Islet of Langerhans (tissue), 1 donor: Measurements from ENCODE around the gene CNNM4.

Experiments
- FAIRE-seq: peaks from one replicate; lab custom pipeline; 2011; peaks lifted over from hg19 to GRCh38; lab: Jason Lieb, UNC

Gene CNNM4

DNA sequence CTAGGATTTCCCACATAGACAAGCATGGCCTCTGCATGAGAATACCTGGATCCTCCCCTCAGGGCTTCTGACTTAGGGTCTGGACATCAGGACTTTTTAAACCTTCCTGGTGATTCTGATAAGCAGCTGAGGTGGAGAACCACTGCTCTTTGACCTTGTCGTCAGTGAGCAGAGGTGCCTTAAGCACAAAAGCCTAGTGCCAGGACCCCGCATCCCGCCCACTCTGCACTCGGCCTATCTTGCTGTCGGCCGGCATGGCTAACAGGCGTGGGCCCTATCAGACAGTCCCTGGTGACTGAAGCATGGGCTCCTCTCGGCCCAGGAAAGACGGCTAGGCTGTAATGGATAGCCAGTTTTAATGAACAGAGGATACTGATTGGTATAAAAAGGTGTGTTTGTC, 76.9 kb downstream of the CNNM4 start:
- FAIRE-seq = no peak

- FAIRE-seq = no peak
These were observed 77.9 kb downstream of the CNNM4 start for GRCh38 chr2:96838345-96839292.

DNA sequence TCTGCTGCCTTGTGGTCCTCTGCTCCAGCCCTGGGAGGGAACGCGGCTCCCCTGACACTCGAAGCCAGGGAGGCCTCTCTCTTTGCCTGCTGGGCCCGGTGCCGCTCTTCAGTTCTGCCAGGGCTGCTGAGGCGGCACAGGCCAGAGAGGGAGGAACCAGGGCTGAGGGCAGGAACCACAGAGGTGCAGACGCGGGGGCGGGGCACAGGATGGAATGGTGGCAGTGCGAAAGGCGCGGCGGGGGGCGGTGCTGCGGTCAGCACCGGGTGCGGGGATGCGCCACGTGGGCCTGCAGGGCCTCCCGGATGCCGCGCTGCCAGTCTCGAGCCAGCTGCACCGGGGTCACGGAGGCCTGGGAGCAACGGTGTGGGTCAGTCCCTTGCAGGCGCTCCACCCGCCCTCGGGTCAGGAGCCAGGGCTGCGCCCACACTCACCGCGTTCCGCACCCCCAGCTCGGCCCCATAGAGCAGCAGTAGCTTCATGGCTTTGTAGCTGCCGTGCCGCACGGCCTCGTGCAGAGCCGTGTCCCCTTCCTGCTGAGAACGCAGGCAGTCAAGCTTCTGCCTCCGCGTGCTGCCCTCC, 78.7 kb downstream of the CNNM4 start:
- no peak for FAIRE-seq

GRCh38 chr2:96839875-96840850, 79.5 kb downstream of the CNNM4 start:
- no peak for FAIRE-seq

DNA sequence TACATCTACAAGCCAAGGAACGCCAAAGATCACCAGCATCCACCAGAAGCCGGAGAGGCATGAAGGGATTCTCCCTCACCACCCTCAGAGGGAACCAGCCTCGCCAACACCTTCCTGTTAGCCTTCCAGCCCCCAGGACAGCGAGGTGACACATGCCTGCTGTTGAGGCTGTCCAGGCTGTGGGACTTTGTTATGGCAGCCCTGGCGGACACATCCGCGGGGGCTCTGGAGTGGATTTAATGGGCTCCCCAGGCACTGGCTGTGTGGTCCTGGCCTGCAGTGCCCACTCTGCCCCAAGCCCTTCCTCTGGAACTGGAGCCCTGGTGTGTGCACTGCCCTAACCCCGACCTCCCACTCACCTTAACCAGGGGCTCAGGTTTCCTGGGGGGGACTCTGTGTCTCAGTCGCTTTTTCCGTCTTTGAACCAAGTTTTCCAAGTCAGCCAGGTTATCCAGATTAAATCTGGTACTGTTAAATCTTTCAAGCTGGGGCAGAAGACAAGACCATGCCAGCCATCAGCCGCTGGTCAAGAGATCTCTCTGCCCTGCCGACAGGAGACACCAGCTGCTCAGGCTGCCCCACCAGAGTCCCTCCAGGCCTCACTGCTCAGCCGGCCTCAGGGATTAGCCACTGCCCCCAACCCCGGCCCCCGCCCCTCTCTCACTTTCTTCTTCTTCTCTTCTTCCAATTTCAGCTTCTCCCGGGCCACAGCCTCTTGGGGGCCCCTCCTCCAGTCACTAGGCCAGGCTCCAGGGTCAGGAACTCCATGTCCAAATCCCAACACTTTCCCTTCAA, 81.2 kb downstream of the CNNM4 start:
- FAIRE-seq = no peak

DNA sequence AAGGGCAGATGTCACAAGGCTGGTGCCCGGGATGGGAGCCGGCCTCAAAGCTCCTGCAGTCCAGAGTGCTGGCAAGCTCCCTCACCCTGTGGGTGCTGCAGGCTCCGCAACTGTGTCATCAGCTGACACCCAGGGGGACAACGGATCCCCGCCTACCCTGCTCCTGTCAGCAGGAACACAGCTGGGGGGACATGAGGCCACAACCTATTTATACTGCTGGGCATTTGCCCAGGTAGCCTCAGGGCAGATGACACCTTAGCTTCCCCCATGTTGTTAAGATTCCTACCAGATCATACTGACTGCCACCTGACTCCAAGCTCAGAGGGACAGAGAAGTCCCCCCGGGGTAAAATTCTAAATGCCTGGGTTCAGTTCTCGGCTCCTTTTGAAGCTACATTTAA, 81.9 kb downstream of the CNNM4 start:
- FAIRE-seq = peak; percentile 89

DNA sequence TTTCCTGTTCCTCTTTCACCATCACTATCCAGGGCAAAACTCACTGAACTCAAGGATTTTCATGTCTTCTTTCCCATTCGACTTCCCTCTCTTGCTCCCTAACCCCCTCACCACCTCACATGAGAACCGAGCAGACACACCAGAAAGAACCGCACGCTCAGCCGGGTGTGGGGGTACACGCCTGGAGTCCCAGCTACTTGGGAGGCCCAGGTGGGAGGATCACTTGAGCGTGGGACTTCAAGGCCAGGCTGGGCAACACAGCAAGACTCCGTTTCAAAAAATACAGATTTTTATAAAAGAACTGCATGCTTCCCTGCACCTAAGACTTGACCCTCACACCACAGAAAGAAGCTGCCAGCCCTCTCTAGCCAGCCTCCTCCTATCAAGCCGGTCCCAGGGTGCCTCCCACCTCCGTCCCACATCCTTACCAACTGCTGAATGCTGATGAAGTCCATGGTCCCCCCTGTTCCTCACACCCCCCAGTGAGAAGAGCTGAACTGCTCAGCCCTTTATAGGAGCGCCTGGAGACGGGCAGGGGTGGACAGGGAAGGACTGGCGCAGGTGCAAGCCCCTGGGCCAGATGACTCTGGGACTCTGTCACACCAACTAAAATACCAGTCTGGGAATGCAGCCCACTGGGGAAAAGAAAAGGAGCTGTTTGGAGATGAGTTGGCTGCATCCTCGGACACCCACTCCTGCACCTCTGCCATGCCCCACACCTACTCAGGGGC, 83.0 kb downstream of the CNNM4 start, which contains the start of gene ANKRD23:
Gene ANKRD23, minus strand, starts transcription at position 484 of the 731 bp plus-strand sequence. Its CDS starts 29 bp downstream, at position 455.
- FAIRE-seq = no peak

DNA sequence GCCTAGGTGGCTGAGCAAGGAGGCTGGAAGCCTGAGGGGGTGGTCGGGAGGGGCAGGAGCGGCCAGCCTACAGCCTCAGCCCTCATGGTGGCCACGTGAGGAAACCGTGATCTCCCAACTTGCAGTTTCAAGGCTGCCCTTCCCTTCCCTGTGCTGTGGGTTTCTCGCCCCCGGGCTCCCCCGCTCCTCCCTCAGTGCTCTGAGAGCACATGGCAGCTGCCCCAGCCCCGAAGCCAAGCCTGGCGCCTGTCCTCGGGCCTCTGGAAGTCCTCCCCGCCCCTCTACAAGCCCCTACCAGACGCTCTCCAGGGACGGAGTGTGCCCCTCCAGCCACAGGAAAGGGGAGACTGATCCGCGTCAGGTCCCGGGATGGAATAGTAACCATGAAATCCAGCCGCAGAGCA, 83.7 kb downstream of the CNNM4 start:
- FAIRE-seq = no peak

DNA sequence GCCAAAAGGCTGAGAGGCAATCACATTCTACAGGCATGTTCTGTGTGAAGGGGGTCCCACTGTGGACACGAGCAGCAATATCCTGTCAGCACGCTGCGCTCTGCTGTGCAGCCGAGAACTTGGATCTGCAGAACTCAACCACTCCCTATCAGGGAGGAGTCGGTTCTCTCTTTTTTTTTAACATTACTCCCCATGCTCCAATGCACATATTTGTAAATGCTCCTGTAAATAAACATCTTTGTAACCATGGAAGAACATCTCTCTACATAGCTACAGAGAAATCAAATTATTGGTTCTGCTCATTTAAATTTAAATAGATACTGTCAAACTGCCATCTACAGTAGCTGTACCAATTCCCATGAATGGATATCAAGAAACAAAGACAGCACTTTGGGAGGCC, 86.1 kb downstream of the CNNM4 start:
- no peak for FAIRE-seq

GRCh38 chr2:96847586-96847985, 86.9 kb downstream of the CNNM4 start:
- no peak for FAIRE-seq

DNA sequence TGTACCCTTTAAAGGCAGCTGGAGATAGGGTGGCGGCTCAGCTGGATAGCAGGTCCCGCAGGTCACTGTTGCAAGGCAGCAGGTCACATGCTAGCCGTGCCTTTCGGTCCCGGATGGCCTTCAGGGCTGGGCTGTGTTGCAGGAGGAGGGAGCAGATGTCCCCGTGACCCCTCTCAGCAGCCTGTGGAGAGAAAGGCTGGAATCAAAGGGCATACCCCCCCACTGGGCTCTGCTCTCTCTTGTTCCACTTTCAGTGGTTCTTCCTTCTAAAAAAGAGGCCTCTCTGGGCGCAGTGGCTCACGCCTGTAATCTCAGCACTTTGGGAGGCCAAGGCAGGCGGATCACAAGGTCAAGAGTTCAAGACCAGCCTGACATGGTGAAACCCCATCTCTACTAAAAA, 87.6 kb downstream of the CNNM4 start:
- FAIRE-seq = no peak

DNA sequence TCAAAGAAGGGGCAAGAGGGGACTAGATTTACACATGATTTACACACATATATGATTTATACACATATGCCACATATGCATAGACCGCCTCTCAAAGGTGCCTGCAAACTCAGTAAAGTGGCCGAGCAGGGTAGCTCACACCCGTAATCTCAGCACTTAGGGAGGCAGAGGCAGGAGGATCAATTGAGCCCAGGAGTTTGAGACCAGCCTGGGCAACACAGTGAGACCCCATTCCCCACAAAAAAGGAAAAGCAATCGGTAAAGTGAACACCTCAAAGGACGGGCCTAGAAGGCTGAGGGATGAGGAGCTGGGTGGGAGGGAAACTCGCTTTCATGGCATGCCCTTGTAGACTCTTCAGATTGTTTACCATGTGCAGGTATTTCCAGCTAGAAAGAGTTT, 92.0 kb downstream of the CNNM4 start:
- no peak for FAIRE-seq

DNA sequence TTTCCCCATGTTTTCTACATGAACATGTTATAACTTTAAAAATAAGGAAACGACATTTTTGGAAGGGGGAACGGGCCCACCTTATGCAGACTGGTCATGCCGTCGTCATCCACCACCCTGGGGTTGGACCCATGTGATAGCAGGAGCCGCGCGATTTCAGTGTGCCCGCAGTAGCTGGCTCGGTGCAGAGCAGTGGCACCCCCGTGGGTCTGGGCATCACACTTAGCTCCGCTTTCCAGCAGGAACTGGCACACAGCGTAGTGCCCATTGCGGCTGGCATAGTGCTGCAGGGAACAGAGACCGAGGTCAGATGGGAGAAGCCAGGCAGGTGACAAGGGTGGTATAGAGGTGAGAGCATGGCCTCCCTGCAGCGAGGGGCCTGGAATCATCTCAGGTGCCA, 92.6 kb downstream of the CNNM4 start:
- FAIRE-seq = no peak

- FAIRE-seq = no peak
These were observed 96.3 kb downstream of the CNNM4 start for GRCh38 chr2:96856776-96857666.

DNA sequence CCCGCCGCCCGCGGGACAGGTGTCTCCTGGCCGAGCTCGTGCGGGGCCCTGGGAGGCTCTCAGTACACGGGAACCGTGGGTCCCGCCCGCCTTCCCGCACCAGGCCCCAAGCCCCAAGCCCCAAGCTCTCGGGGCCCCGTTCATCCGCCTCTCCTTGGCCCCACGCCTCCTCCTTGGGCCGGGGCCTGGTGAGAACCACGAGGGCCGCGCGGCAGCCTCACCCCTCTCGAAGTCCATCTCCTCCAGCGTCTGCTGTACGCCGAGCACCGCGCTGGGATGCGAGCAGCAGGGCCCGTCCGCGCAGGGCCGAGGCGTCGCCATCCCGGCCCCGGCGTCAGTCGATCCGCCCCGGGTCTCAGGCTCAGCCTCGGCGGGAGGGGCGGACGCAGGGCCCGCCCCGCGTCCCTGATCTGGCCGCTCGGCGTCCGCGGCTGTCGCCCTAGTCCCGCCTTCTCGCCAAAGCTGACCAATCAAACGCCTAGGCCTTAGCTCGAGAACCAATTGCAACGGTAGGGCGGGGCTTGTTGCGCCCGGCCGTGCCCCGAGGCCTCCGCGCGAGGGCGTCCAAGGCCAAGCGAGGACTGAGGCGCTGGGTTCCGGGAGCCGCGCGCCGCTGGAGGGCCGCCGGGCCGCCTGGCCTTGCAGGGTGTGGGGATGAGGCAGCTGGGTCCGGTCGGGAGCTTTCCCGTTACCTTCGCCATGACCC, 97.1 kb downstream of the CNNM4 start, which contains the start of gene ANKRD39:
Gene ANKRD39, minus strand, starts transcription at position 350 of the 706 bp plus-strand sequence. Its CDS starts 29 bp downstream, at position 321.
- FAIRE-seq = no peak

- FAIRE-seq = no peak
These were observed 98.5 kb downstream of the CNNM4 start for GRCh38 chr2:96859099-96859649.

DNA sequence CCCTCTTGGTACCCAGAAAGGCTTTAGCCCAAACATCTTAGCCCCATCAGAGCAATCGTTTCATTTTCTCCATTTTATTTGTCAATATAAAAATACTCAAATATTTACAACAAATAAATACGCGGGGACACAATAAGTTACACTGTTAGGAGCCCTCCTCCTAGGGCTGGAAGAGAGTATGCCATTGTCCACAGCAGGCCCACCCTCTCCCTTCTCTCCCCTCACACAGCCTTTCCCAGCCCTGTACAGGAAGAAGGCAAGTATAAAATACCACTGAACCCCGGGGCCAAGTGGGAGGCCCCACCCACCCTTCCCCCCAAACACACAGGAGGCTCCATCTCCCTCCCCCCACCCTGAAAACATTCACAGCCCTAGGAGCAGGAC, 99.0 kb downstream of the CNNM4 start:
- no peak for FAIRE-seq
